IPS DF 19.7 (cell line): ENCODE results near the gene ARID3B.
A peak's percentile ranks its signal among the peaks of the same experiment; 100 is the strongest.
"Not testable (repeated sequence)": the region's sequence is repeated elsewhere in the genome, so short reads cannot be mapped to it uniquely, and the experiment has no call there.

ENCODE experiments used
- DNase-seq: peaks from one replicate; pipeline ENCODE4 v3.0.0-alpha.2; 2013; ENCODE audit warnings: low read depth, low spot score

Gene ARID3B, protein sequence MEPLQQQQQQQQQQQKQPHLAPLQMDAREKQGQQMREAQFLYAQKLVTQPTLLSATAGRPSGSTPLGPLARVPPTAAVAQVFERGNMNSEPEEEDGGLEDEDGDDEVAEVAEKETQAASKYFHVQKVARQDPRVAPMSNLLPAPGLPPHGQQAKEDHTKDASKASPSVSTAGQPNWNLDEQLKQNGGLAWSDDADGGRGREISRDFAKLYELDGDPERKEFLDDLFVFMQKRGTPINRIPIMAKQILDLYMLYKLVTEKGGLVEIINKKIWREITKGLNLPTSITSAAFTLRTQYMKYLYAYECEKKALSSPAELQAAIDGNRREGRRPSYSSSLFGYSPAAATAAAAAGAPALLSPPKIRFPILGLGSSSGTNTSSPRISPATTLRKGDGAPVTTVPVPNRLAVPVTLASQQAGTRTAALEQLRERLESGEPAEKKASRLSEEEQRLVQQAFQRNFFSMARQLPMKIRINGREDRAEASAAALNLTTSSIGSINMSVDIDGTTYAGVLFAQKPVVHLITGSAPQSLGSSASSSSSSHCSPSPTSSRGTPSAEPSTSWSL

DNA sequence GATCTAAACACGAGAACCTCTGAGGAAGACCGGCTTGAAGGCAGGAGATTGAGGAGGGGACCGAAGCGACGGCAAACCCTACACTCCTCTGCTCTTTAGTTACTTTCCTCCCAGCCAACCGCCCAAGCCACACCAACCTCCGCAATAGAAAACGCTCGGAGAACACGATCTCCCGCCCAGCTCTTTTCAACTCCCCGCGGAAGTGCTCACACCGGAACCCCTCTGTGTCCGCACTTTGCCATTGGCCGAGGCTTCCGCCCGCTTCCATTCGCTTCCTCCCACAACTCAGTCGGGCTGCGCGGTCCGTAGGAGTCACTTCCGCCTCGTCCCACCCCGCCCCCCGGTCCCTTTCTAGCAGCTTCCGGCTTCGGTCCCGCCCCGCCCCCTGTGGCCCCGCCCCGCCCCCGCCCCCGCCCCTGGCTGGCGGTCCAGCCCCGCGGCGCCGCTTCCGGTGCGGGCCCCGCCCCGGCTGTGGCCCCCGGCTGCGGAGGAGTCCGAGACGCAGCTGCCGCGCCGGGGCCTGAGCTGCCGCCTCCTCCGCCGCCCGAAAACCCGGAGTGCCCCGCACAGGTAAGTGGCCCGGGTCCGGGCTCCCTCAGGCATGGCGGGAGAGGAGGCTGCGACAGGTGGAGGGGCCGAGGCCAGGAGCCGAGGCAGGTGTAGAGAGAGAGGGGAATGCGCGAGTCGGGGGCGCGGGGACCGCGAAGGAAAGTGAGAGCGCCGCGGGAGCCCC, at the start of gene ARID3B:
Gene ARID3B, plus strand, starts transcription at position 460 of the 733 bp plus-strand sequence. CDS start 2,717 bp downstream, outside the sequence.
- DNase-seq, result peak; percentile 95

DNA sequence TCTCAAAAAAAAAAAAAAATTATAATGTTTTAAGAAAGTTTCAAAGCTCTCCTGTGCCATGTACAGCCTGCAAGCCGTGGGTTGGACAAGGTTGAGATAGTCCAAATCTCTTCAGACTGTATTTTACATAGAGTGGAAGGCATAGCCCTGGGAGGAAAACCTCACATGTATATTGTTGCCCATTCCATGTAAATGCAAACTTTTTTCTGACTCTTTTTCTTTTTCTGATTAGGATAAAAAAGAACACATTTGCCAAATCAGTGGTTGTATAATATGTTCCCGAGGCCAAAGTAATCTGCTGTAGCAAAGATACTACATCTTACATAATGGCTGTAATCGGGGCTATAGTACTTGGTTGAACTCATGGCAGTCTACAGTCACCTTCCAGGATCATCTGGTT, 44.4 kb upstream of the ARID3B start:
- no peak for DNase-seq

DNA sequence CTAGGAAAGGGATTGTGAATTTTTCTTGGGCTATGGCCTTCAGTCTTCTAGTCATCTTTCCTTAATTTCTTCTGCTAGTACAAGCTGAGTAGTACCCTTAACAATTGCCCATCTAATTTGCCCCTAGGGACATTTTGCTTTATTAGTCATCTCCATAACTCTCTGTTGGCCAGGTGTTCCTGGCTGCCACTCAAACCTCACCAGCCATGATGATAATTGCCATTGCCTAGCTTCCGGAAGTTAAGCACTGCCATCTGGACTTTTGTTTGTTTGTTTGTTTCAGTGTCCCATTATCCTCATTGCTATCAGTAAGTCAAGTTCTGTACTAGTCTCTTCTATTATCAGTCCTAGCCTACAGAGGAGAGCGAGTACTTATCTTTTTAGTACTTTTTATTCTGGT, 43.4 kb upstream of the ARID3B start:
- DNase-seq, result no peak

DNA sequence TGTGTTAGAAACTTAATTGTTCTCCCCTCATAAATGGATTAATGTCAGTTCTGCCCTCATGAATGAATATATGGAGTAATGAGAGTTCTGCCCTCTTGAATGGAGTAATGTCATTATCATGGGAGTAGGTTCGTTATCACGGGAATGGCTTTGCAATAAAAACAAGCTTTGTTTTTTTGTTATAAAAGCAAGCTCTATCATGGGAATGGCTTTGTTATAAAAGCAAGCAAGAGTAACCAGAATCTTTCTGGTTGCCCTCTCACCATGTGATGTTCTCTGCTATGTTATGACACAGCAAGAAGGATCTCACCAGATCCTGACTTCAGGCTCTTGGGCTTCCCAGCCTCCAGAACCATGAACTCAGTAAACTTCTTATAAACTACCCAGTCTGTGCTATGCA, 41.7 kb upstream of the ARID3B start:
- no peak for DNase-seq

DNA sequence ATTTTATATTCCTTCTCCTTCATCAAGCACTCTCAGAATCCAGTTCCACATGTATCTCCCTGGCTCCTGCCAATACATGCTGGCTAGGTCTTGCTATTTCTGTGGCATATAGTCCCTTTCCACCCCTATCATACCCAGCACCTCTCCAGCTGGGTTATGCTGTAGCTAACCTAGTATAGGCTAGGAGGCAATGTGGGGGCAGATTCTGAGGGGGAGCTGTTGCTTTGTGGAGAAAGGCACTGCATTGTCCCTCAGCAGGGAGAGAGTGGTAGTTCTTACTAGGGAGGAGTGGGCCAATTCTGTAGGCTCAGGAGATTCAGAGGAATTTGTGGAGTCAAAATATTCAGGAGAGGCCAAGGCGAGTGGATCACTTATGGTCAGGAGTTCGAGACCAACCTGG, 40.6 kb upstream of the ARID3B start:
- DNase-seq, result no peak

DNA sequence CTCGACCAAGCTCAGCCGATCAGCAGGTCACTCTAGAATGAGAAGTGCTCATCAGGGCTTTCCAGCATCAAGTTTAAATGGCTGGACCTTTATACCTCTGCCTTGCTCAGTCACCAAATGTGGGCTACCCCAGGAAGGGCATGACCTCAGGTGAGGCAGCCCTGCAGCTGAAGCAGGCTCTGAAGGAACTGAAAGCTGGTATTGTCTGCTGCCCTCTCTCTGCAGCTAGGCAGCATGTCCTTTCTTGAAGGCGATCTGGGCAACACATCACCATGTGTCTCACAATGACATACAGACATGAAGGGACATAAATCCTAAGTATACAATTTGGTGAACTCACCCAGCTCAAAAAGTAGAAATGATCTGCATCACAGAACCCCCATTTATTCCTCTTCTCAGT, 38.7 kb upstream of the ARID3B start:
- DNase-seq, result no peak

DNA sequence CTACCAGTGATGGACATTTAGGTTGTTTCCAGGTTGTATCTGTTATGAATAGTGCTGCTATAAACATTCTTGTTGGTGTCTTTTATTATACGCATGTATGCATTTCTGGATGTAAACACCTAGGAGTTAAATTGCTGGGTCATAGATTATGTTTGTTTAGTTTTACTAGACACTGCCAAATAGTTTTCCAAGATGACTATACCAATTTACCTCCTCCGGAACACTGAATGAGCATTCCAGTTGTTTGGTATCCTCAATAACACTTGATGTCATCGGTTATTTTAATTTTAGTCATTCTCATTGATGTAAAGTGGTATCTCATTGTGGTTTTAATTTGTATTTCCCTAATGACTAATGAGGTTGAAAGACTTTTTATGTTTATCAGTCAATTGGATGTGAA, 36.6 kb upstream of the ARID3B start:
- no peak for DNase-seq

DNA sequence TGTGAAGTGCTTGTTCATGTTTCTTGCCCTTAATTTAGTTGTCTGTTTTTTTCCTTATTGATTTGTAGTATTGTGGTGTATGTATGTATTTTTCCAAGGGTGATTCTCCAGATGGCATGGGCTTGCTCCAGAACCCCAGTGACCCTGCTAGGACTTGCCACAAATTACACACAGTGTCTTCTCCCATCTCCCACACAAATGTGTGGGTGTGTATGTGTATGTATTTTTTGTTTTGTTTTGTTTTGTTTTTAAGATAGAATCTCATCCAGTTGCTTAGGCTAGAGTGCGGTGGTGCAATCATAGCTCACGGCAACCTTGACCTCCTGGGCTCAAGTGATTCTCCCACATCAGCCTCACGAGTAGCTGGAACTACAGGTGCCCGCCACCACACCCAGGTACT, 36.2 kb upstream of the ARID3B start:
- no peak for DNase-seq

DNA sequence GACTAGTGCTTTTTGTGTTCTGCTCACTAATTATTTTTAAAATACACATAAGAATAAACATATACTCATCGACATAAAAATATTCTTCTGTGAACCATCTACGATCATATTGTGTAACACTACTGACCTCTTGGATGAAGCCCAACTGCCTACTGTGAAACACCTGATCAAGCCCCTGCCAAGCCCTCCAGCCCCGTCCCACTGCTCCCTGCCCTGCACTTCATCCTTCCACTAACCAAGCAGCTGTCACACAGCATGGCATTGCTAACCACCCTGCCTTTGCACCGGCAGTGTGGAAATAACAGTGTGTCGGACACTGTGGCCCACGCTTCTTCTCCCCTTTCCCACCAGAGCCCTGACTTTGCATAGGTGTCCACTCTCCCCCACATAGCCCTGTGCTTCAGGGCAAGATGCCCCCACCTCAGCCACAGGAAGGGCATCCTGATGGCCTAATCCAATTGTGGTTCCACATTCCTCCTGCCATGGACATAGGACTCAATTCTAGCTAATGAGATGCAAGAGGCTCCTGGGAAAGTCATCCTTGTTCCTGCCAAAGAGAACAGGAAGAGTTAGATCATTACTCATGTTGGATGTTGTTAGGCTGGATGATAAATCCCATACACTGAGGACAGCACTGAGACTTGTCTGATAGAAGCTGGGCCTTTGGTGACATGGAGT, 35.0 kb upstream of the ARID3B start:
- no peak for DNase-seq

DNA sequence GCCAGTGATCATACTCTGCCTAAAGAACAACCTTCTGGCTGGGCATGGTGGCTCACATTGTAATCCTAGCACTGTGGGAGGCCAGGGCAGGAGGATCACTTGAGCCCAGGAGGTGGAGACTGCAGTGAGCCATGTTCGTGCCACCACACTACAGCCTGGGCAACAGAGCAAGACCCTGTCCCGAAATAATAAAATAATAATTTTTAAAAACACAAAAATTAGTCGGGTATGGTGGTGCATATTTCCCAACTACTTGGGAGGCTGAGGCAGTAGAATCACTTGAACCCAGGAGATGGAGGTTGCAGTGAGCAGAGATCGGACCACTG, 34.5 kb upstream of the ARID3B start:
- no peak for DNase-seq

DNA sequence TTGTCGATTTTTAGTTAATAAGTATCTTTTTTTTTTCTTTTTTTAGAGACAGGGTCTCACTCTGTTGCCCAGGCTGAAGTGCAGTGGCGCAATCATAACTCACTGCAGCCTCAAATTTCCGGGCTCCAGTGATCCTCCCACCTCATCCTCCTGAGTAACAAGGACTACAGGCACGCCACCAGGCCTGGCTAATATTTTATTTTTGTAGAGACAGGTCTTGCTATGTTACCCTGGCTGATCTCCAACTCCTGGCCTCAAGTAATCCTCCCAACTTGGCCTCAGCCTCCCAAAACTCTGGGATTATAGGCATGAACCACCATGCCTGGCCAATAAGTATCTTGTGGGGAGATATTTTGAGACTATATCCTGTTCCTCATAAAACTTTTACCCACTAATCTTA, 29.4 kb upstream of the ARID3B start:
- DNase-seq, result no peak

DNA sequence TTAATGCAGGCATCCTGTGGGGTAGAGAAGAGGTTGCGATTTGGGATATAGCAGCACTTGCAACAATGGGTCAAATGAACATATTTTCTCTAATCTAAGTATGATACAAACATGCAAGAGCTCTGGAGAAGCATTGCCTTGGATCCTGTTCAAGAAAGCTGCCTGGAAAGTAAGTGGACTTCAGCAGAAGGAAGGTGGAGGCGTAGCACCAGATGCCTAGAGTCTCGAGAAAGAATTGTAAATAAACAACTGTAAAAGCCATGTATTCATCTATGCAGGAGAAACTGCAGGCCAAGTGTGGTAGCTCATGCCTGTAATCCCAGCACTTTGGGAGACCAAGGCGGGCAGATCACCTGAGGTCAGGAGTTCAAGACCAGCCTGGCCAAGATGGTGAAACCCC, 27.0 kb upstream of the ARID3B start:
- not testable (repeated sequence) for DNase-seq

DNA sequence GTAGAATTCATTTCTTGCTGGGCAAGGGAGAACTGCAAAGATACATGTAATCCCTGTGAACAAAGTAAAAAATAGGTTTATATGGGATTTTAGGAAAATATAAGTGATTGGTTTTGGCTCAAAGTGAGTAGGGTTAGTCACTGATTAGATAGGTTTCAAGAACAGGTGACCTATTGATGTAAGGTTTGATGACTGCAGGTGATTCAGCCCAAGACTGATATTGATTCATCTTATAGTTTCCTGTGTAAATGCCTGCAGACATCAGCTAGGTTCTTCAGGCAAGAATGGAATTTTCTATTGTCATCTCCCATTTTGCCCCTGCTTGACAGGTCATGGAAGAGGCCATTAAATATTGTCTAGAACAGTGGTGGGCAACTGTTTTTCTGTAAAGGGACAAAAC, 23.9 kb upstream of the ARID3B start:
- no peak for DNase-seq

DNA sequence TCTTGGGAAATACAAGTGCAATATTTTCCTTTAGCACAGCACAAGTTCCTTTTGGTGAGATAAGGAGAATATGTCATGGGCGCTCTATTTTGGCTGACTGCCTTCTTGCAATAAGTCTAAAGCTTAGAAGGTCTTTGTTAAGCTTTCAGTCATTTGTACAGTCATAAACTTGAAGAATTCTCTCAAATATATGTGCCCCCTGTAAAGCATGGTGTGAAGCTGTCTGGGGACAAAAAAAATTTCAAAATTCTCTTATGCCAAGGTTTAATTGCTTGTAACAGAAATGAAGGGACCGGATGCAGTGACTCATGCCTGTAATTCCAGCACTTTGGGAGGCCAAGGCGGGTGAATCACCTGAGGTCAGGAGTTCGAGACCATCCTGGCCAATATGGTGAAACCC, 21.7 kb upstream of the ARID3B start:
- no peak for DNase-seq

DNA sequence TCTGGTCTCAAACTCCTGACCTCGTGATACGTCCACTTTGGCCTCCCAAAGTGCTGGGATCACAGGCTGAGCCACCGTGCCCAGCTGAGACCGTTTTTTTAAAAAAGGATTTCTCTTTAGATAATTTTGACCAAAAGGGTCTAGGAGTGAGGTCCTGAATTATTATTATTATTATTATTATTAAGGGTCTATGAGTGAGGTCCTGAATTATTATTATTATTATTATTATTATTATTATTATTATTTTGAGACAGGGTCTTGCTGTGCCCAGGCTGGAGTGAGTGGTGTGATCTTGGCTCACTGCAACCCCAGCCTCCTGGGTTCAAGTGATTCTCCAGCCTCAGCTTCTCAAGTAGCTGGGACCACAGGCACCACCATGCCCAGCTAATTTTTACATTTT, 20.6 kb upstream of the ARID3B start:
- DNase-seq, result no peak

DNA sequence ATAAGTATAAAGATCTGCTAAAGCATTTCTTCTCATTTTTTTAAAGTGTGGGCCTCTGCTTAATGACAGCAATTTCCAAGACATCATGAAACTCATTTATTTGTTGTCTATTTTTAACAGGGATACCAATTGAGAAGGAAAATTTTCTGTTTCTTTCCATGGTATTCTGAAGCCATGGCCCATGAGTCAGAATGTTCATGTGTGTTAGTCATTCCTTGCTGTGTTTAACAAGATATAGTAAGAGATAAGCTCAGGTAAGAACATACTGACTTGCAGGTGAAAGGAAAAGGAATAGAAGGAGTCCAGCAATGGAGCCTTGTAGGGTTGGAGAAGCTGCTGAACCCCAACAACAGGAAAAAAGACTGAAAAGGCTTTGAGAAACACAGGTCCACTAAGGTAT, 17.0 kb upstream of the ARID3B start:
- DNase-seq, result no peak

DNA sequence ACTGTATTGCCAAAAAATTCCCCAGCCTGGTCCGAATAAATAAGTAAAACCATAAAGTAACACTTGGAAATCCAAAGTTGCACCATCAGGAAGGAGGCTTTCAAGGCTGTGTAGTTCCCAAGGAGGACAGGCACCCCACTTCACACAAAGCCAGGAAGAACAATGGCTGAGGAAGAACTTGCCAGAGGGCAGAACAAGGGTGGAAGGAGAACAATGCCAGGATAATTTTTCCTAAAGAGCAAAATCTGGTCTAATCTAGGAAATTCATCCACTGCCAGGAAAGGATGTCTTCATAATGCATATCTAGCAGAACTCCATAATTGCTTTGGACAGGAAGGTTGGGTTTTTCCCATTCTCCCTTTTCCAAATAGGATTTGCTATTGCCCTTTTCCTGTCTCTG, 15.7 kb upstream of the ARID3B start:
- no peak for DNase-seq

DNA sequence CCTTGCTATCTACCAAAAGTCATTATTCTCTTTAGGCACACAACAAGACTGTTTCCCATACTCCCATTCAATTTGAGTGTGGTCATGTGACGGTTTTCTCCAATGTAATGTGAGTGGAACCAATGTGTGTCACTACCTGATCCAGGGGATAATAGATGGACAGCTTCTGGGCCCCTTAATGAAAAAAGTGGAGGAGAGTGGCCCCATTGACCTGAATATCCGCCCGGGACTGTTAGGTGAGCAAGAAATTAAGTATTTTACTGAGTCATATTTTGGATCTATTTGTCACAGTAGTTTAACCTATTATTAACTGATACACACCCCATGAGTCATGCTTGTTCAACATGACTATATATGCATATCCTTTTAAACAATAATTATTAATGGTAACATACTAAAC, 15.1 kb upstream of the ARID3B start:
- no peak for DNase-seq

DNA sequence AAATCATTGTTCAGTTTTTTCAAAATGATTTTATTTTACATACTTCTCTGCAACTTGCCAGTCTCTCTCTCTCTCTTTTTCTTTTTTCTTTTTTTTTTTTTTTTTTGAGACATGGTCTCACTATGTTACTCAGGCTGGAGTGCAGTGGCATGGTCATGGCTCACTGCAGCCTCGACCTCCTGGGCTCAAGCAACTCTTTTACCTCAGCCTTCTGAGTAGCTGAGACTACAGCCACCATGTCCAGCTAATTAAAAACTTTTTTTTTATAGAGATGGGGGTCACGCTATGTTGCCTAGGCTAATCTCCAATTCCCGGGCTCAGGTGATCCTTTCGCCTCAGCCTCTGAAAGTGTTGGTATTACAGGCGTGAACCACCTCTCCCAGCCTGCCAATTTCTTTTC, 12.1 kb upstream of the ARID3B start:
- no peak for DNase-seq

DNA sequence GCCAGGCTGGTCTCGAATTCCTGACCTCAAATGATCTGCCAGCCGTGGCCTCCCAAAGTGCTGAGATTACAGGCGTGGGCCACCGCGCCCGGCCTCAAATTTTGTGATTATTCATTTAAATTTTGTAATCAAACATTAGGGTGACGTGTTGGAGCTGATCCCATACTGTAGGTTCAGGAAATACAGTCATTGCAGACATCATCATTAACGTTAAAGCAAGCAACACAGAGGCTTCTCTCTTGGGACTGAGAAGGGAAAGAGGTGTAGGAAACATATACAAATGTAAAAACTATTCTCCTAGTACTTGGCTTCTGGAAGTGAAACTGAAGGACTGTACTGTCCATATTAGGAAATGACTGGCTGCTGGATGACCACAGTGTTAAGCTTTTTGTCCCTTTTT, 11.1 kb upstream of the ARID3B start:
- DNase-seq, result no peak

DNA sequence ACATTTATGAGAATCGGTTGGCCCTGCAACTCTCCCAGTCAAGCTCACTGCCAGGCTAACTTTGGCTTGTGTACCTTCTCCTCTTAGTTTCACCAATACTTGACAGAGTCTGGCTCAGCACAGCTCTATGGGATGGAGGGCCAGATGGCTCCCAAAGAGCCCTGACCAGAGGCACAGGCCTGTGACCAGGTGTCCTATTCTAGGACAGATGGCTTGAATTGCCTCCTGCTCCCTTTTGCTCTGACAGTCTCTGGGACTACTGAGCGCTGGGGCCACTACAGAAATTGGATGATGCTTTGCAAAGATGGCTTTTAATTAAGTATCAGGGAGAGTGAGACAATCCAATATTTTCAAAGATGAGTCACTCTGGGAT, 10.3 kb upstream of the ARID3B start:
- DNase-seq, result no peak

DNA sequence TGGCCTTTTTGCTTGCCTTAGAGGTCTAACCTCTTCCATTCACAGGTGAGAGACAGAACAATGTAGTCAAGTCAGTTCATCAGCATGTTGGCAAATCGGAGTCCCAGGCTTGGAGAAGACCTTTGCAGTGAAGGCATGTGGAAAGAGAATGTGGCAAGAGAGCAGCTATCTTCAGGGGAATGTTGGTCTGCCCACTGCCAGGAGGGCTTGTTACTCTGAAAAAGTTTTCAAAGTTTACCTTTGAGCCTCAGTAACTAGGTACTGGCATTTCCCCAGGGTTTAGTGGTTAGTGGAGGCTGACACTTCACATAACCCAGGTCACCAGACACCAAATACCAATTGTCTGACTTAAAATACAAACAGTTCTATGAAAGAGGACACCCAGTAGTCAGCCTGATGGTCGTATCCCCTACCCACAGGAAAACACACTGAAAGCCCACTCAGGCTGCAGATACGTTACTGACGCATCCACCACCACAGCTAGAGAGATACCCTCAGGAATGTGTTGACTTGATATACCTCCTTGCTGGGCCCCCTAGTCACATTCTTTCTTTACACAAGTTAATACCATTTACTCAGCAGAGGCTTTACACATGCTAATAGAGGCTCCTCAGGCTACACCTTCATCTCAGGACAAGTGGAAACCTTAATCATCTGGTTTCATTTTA, 9.7 kb upstream of the ARID3B start:
- DNase-seq, result peak; percentile 91
